Right atrium auricular region (tissue), 2 donors: ENCODE results near the gene PCIF1. TPM values are rescaled to one million over a fixed set of nuclear protein-coding genes. Genes with fewer than 3 reads are reported as not detected.

Source experiments
- DNase-seq: peaks from one replicate; pipeline ENCODE4 v3.0.0-alpha.2; 2019; ENCODE audit warnings: low spot score
- H3K27ac ChIP-seq, 2 donors: fragments of 200-600 bp; sonication (generic); 1 replicate in 1 of 2; 2 replicates in 1 of 2; pipeline ENCODE4 v1.5.1; 2016 to 2019
- H3K27me3 ChIP-seq, 2 donors: fragments of 200-600 bp; sonication (generic); one replicate each; pipeline versions ENCODE4 v1.5.1 to v1.6.0; 2017 to 2019
- H3K36me3 ChIP-seq: fragments of 200-600 bp; sonication (generic); one replicate; pipeline ENCODE4 v1.5.1; 2016
- H3K4me1 ChIP-seq, 2 donors: fragments of 200-600 bp; sonication (generic); one replicate each; pipeline versions ENCODE4 v1.5.1 to v1.6.0; 2017 to 2019
- H3K4me3 ChIP-seq, 2 donors: fragments of 200-600 bp; sonication (generic); 1 replicate in 1 of 2; 2 replicates in 1 of 2; pipeline ENCODE4 v1.5.1; 2017 to 2019; ENCODE audit warnings: mild to moderate bottlenecking in 1 of 2, moderate library complexity in 1 of 2
- H3K9me3 ChIP-seq, 2 donors: fragments of 200-600 bp; sonication (generic); one replicate each; pipeline ENCODE4 v1.5.1; 2019
- total RNA-seq, 2 donors: library from RNA; depleted of rRNA; stranded (reverse); fragments of >200 nt; gene quantifications; one replicate each; pipeline ENCODE4 v1.1.0, GENCODE V29; 2016
- TF ChIP-seq, protein P1 (sequence below), 2 donors: fragments of 200-600 bp; sonication (generic); IDR thresholded peaks; one replicate each; pipeline ENCODE4 v1.5.1; 2019; ENCODE audit warnings: antibody characterized with exemption in 2 of 2

PCIF1 gene
- total RNA-seq, 2 donors from 2014 or later: 21.1 to 39.8 TPM

DNA sequence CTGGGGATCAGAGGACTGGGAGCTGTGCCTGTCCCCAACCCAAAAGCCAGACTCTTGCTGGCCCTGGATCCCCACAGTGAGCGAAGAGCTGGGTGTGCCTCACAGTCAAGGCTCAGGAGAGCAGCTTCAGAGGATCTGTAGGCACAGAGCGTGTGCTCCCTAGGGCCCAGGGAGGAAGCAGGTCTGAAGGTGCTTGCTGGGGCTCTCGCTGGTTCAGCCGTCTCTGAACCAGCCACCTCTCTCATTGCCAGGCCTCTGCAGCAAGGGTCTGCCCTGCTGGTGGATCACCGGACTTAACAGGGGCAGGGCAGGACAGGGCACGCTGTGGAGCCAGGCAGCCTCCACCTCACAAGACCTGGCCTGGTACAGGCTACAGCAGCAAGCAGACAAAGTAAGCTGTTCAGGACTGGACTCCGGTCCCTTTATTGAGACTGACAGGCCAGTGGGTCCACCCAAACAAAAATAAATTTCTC, 13.8 kb downstream of the PCIF1 start:
- peaks cover 0 to 10% of the 10 kb centered on the region in 2 donors for H3K4me1 ChIP-seq
- H3K27ac ChIP-seq: no peak overlapping the region
- peaks cover 99% of the 10 kb centered on the region for H3K36me3 ChIP-seq
- H3K9me3 ChIP-seq: no peaks in the 10 kb centered on the region
- TF ChIP-seq, protein P1, sequence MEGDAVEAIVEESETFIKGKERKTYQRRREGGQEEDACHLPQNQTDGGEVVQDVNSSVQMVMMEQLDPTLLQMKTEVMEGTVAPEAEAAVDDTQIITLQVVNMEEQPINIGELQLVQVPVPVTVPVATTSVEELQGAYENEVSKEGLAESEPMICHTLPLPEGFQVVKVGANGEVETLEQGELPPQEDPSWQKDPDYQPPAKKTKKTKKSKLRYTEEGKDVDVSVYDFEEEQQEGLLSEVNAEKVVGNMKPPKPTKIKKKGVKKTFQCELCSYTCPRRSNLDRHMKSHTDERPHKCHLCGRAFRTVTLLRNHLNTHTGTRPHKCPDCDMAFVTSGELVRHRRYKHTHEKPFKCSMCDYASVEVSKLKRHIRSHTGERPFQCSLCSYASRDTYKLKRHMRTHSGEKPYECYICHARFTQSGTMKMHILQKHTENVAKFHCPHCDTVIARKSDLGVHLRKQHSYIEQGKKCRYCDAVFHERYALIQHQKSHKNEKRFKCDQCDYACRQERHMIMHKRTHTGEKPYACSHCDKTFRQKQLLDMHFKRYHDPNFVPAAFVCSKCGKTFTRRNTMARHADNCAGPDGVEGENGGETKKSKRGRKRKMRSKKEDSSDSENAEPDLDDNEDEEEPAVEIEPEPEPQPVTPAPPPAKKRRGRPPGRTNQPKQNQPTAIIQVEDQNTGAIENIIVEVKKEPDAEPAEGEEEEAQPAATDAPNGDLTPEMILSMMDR (IDR thresholded peaks at IDR 0.05): no peak
- DNase-seq: no peak
- H3K4me3 ChIP-seq: no peak overlapping the region
- no peaks in the 10 kb centered on the region for H3K27me3 ChIP-seq

DNA sequence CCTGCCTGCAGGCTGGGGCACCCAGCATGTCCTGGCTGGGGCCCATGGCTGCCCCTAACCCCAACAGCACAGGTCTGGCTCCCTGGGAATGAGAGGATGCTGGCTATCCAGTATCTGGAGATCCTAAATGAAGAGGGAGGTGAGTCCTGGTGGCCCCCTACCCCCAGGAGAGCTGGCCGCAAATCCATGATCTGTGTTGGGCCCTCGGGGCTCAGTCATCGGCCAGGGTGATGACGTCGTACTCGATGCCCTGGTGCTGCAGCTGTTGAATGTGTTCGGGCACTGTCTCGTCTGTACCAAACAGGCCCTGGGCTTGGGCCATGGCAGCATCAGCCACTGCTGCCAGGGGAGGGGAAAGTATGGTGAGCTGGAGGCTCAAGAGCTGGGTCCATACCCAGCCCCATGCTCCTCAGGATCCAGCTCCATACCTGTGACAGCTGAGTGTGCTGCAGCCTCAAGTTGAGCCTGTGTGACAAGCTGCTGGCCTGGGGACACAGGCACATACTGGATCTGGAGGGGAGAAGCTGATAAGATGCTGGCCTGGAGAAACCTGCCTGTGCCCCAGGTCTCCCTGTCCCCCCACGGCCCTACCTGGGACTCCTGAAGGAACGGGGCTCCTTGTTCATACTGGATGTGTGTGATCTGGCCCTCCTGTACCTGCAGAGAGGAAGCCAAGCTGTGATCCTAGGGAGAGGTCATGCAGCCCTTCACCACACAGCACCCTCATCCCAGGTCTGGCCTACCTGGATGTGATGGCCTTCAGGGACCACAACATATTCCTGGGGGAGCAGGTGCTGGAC, 14.5 kb downstream of the PCIF1 start:
- Histone ChIP-seq H3K27ac (no peak overlapping the region), H3K9me3 (no peaks in the 10 kb centered on the region), H3K36me3 (peaks cover 98% of the 10 kb centered on the region), H3K4me1 (peaks cover 0 to 10% of the 10 kb centered on the region in 2 donors), H3K4me3 (no peak overlapping the region), H3K27me3 (no peaks in the 10 kb centered on the region)
- DNase-seq: no peak
- TF ChIP-seq, protein P1 (IDR thresholded peaks at IDR 0.05): no peak

GRCh38 chr20:45949542-45950329, 15.3 kb downstream of the PCIF1 start:
- peaks cover 0 to 10% of the 10 kb centered on the region in 2 donors for H3K4me1 ChIP-seq
- no peak overlapping the region for H3K27ac ChIP-seq
- H3K4me3 ChIP-seq: no peak overlapping the region
- peaks cover 90% of the 10 kb centered on the region for H3K36me3 ChIP-seq
- H3K9me3 ChIP-seq: no peaks in the 10 kb centered on the region
- no peaks in the 10 kb centered on the region for H3K27me3 ChIP-seq
- no peak for DNase-seq
- TF ChIP-seq, protein P1 (IDR thresholded peaks at IDR 0.05): no peak

DNA sequence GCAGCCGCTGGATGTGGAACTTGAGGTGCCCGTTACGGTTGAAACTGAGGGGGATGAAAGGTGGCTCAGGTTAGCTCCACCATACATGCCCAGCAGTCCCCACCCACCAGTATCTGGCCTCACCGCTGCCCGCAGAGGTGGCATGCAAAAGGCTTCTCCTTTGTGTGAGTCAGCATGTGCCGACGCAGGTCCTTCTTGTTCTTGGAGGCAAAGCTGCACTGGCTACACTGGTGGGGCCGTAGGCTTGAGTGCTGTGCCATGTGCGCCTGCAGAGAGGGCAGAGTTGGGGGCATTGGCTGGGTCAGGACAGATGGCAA, 15.8 kb downstream of the PCIF1 start:
- Histone ChIP-seq H3K9me3 (no peaks in the 10 kb centered on the region), H3K4me1 (peaks cover 0 to 10% of the 10 kb centered on the region in 2 donors), H3K27me3 (no peaks in the 10 kb centered on the region), H3K27ac (no peak overlapping the region), H3K36me3 (peaks cover 85% of the 10 kb centered on the region), H3K4me3 (no peak overlapping the region)
- no peak for DNase-seq
- TF ChIP-seq, protein P1 (IDR thresholded peaks at IDR 0.05): no peak

- Histone ChIP-seq H3K4me1 (no peaks in the 10 kb centered on the region), H3K27ac (no peak overlapping the region), H3K4me3 (no peak overlapping the region), H3K9me3 (no peaks in the 10 kb centered on the region), H3K27me3 (no peaks in the 10 kb centered on the region), H3K36me3 (peaks cover 85% of the 10 kb centered on the region)
- no peak for DNase-seq
- TF ChIP-seq, protein P1 (IDR thresholded peaks at IDR 0.05): no peak
These were observed 17.7 kb downstream of the PCIF1 start for GRCh38 chr20:45951925-45952834.
